Stimulated activated CD4-positive, alpha-beta T cell treated with anti-CD3 and anti-CD28 coated beads, Interleukin-1b, Interleukin-23, amount 100 ng/mL, for 24 hours (primary cell): Measurements from ENCODE around the gene NRAS.

Experiments
- DNase-seq, 4 experiments: peaks; one replicate each; pipeline ENCODE4 v3.0.0-alpha.2; 2020; ENCODE audit warnings: low read depth in 4 of 4, low spot score in 1 of 4

Gene NRAS

GRCh38 chr1:114728553-114728952 lies 12.0 kb upstream of the NRAS start:
- no peak for DNase-seq

DNA sequence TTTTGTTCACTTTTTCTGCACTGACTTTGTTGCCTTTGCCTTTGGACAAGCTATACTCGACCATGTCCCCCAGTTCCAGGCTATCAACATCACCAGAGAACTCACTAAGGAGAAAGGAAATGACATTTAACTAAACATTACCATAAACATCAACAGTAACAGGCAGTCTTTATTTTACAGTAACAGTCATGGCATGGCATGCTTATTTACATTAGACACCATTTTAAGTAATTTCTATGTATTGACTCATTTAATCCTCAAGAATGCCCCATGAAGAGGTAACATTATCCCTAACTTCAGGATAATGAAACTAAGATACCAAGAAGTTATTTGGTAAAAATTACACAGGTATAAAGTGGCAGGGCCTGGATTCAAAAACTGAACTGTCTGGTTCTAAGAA lies 8.7 kb upstream of the NRAS start:
- DNase-seq: no peak

DNA sequence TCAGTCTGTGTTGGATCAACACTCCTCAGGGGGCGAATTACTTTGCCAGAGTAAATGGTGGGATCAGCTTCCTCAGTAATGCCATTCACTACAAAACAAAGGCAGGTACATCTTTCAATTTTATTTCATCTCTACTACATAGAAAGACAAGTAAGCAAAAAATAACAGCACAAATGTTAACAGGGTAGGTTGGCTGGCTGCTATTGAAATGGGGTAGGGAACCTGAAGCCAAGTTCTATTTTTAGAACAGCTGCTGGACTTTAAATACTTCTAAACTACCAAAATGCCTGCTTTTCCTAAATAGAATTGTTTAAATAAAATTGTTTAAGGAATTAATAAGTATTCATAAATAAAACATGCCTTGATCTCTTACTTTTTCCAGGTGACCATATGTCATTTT lies 7.3 kb upstream of the NRAS start:
- DNase-seq: no peak

DNA sequence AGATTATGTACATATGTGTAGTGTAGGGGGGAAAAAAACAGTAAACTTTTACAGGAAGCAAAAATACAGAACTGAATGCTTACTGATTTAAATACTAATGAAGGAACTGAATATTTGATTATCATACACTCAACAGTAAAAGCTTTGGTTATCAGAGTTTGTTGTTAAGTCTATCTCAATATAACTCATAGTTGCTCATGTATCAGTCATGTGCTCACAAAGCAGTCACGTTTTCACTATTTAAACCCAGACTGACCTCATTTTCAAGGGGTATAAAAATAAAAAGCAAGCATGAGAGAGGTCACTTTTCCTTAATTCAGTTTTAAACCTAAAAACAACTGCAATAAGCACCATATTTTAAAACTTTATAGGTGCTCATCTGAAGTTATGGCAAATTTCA lies 6.9 kb upstream of the NRAS start:
- no peak for DNase-seq

GRCh38 chr1:114720492-114720891 lies 3.9 kb upstream of the NRAS start:
- no peak for DNase-seq

GRCh38 chr1:114719424-114719787 lies 2.8 kb upstream of the NRAS start:
- no peak for DNase-seq

- DNase-seq: peak in 1 of 4 experiments; percentile 3
Observed at GRCh38 chr1:114718661-114719423, 2.3 kb upstream of the NRAS start.

- DNase-seq: no peak
Observed at GRCh38 chr1:114715952-114716303, 643 bp downstream of the NRAS start.

DNA sequence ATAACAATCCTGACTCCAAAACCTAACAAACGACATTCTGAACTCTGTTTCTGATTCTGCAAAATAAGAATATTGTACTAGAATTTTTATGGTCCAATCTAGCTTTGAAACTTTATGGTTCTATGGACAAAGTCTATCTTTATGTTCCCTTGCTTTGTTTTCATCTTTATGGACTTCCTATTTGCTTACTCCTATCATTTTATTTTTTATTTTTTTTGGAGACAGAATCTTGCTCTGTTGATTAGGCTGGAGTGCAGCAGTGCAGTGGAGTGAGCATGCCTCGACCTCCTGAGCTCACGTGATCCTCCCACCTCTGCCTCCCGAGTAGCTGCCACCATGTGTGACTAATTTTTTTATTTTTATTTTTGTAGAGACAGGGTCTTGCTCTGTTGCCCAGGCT lies 3.6 kb downstream of the NRAS start:
- DNase-seq: no peak

GRCh38 chr1:114710360-114710759 lies 6.2 kb downstream of the NRAS start:
- no peak for DNase-seq

DNA sequence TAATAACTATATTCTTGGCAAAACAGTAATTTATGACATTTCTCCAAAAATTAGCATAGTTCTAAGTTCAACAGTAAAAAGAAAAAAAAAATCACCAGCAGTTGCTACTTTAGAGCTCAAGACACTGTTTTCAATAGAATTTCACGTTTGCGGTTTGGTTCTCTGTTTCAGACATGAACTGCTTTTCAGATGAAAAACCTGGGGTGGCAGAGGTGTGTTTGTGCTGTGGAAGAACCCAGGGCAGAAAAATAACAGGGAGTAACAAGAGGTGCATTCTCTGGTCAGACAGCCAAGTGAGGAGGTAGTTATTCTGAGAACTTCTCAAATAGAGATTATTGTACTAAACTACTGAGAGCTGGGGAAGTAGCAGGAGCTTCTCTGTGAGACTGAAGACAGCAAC lies 9.0 kb downstream of the NRAS start:
- no peak for DNase-seq

DNA sequence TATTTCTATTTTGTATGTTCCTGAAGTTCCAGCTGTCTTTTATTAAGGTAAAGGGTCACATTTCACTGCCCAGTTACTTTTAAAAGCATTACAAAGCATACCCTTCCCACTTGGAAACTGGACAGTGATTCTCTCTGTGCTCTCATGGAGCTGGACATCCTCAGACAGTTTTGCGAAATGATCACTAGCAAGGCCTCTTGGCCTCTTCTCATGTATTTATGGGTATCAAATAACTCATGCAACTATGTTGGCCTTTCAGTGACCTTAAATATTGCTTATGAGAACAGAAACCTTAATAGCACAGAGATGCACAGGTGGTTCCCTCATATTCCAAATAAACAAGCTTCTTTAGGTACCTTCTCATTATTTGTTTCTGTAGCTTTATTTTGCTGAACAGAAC lies 13.3 kb downstream of the NRAS start:
- DNase-seq: no peak

DNA sequence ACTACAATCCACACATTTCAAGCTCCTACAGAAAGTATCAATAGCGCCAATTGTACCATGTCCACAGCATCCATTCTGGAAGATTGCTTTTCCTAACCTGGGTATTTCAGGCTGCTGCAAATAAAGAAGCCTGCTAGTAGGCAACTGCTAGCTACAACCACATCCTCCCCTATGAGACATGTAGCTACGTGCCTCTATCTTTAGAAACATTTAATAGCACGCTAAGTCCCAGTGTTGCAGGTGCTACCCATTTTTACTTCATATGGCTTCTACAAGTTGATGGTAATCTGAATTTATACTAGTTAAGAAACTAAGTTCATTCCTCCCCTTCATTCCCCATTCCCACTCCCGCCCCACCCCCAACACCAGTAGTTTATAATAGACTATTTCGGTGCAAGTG lies 13.8 kb downstream of the NRAS start:
- no peak for DNase-seq

GRCh38 chr1:114701931-114702330 lies 14.6 kb downstream of the NRAS start:
- no peak for DNase-seq

GRCh38 chr1:114700036-114700600 lies 16.5 kb downstream of the NRAS start:
- DNase-seq: no peak

- no peak for DNase-seq
Observed at GRCh38 chr1:114696810-114697209, 19.8 kb downstream of the NRAS start.

GRCh38 chr1:114695430-114696058 lies 21.0 kb downstream of the NRAS start, which contains the start of gene AMPD1:
Gene AMPD1 (minus strand): TSS chr1:114695546. CDS start chr1:114695471, 75 bp downstream.
- no peak for DNase-seq

GRCh38 chr1:114694540-114695310 lies 21.8 kb downstream of the NRAS start:
- DNase-seq: no peak

GRCh38 chr1:114692947-114693346 lies 23.6 kb downstream of the NRAS start:
- no peak for DNase-seq

DNA sequence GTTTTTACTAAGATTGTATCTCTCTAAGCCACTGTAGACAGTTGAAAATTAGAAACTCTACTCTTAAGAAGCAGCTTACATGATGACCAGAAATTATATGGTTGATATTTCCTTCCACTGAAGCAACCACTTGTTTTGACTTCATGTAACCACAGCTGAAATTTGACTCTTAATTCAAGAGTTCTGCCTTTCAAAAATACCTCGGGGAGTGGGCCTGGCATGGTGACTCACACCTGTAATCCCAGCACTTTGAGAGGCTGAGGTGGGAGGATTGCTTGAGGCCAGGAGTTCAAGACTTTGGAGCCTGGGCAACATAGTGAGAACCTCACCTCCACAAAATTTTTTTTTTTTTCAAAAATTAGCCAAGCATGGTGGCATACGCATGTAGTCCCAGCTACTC lies 25.5 kb downstream of the NRAS start:
- no peak for DNase-seq

- no peak for DNase-seq
Observed at GRCh38 chr1:114690148-114690547, 26.4 kb downstream of the NRAS start.

DNA sequence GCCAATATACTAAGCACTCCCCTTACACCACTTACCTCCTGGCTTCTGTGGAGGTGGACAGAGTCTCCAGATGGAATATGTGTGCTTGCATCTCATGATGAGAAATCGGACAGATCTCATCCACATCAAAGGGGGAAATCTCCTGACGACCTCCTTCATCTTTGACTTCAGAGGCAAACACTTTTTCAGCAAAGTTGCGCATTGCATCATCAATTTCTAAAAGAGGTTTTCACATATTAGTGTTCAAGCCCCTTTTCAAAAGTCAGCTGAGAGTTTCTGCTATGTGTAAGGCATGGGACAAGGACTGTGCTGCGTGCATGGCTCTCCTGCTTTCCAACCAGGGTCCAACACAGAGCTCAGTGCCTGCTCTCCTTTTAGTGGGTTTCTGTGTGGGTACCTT lies 28.0 kb downstream of the NRAS start:
- no peak for DNase-seq
